Neural cell (in vitro differentiated cells): ENCODE data around the gene DLG2. TPM values are rescaled to one million over a fixed set of nuclear protein-coding genes. Genes with fewer than 3 reads are reported as not detected.

ENCODE experiments used
- H2AFZ ChIP-seq: fragments of 200-600, 300-800 bp; sonication (generic), shearing (Covaris generic); 2 replicates; pipeline ENCODE4 v1.6.0; 2014; ENCODE audit warnings: low read depth, mild to moderate bottlenecking, antibody characterized with exemption, low read length, moderate library complexity
- H3F3A ChIP-seq: fragments of 200-600 bp; shearing (Covaris generic); 2 replicates; pipeline ENCODE4 v1.6.1; 2016; ENCODE audit warnings: mild to moderate bottlenecking, moderate library complexity, mixed read lengths, antibody characterized with exemption, low read length; ENCODE audit not compliant: insufficient read depth, poor library complexity, severe bottlenecking
- H3K27ac ChIP-seq: fragments of 200-600, 300-800 bp; sonication (generic), shearing (Covaris generic); 2 replicates; pipeline ENCODE4 v1.5.1; 2014; ENCODE audit warnings: mild to moderate bottlenecking, low read length, moderate library complexity
- H3K27me3 ChIP-seq: fragments of 300-800, 200-600 bp; sonication (generic), shearing (Covaris generic); 2 replicates; pipeline ENCODE4 v1.6.0; 2014; ENCODE audit warnings: mild to moderate bottlenecking, low read depth, low read length, moderate library complexity; ENCODE audit not compliant: insufficient read depth
- H3K36me3 ChIP-seq: fragments of 300-800, 200-600 bp; sonication (generic), shearing (Covaris generic); 2 replicates; pipeline ENCODE4 v1.5.1; 2014; ENCODE audit warnings: mild to moderate bottlenecking, antibody characterized with exemption, low read length, moderate library complexity; ENCODE audit not compliant: insufficient read depth
- H3K4me2 ChIP-seq: fragments of 300-800, 200-600 bp; sonication (generic), shearing (Covaris generic); 2 replicates; pipeline ENCODE4 v1.6.0; 2014; ENCODE audit warnings: mild to moderate bottlenecking, low read length
- H3K4me3 ChIP-seq: fragments of 300-800, 200-600 bp; sonication (generic), shearing (Covaris generic); 2 replicates; pipeline ENCODE4 v1.5.1; 2014; ENCODE audit warnings: mild to moderate bottlenecking, low read length, moderate library complexity
- H3K79me2 ChIP-seq: fragments of 200-600 bp; shearing (Covaris generic); replicated peaks from 2 replicates; pipeline ENCODE4 v1.6.0; 2014; ENCODE audit warnings: mild to moderate bottlenecking, low read length, moderate library complexity; ENCODE audit not compliant: insufficient read depth
- H3K9ac ChIP-seq: fragments of 300-800, 200-600 bp; sonication (generic), shearing (Covaris generic); 2 replicates; pipeline ENCODE4 v1.6.1; 2016; ENCODE audit warnings: mild to moderate bottlenecking, low read length, mixed read lengths
- H3K9me2 ChIP-seq: fragments of 200-600 bp; shearing (Covaris generic); 2 replicates; pipeline ENCODE4 v1.6.1; 2016; ENCODE audit warnings: mild to moderate bottlenecking, low read length, mixed read lengths; ENCODE audit not compliant: insufficient read depth
- H3K9me3 ChIP-seq: fragments of 200-600, 300-800 bp; sonication (generic), shearing (Covaris generic); 2 replicates; pipeline ENCODE4 v1.6.1; 2016; ENCODE audit warnings: mild to moderate bottlenecking, mixed run types, low read length, moderate library complexity, mixed read lengths
- H4K20me1 ChIP-seq: fragments of 200-600 bp; shearing (Covaris generic); 2 replicates; pipeline ENCODE4 v1.6.1; 2016; ENCODE audit warnings: mild to moderate bottlenecking, mixed run types; ENCODE audit not compliant: insufficient read depth
- EP300 ChIP-seq: fragments of 450-650 bp; conservative IDR thresholded peaks from 2 replicates; pipeline ENCODE4 v1.6.1; 2014; ENCODE audit warnings: antibody characterized with exemption, mild to moderate bottlenecking, moderate library complexity; ENCODE audit not compliant: poor library complexity, severe bottlenecking
- EZH2 ChIP-seq: fragments of 200-600, 300-800 bp; shearing (Covaris generic), sonication (generic); IDR thresholded peaks from 2 replicates; pipeline ENCODE4 v1.6.1; 2014; ENCODE audit warnings: antibody characterized with exemption, low read length, borderline replicate concordance, mild to moderate bottlenecking; ENCODE audit not compliant: insufficient read depth, poor library complexity, severe bottlenecking
- MXI1 ChIP-seq: fragments of 450-650 bp; conservative IDR thresholded peaks from 2 replicates; pipeline ENCODE4 v1.6.1; 2014; ENCODE audit warnings: antibody characterized with exemption, mild to moderate bottlenecking; ENCODE audit not compliant: poor library complexity, severe bottlenecking
- POLR2AphosphoS5 ChIP-seq: IDR thresholded peaks from 2 replicates; pipeline ENCODE4 v1.6.1; 2012
- RAD21 ChIP-seq: fragments of 450-650 bp; conservative IDR thresholded peaks from 2 replicates; pipeline ENCODE4 v1.6.1; 2014; ENCODE audit warnings: antibody characterized with exemption, mild to moderate bottlenecking, moderate library complexity
- SMC3 ChIP-seq: fragments of 450-650 bp; conservative IDR thresholded peaks from 2 replicates; pipeline ENCODE4 v1.6.1; 2014; ENCODE audit warnings: antibody characterized with exemption, mild to moderate bottlenecking, moderate library complexity; ENCODE audit not compliant: poor library complexity
- TAF1 ChIP-seq: IDR thresholded peaks from 2 replicates; pipeline ENCODE4 v1.6.1; 2012; ENCODE audit warnings: low read depth
- polyA plus RNA-seq: library from polyadenylated mRNA; depleted of rRNA; stranded (reverse); fragments of >200 nt; gene quantifications from 2 replicates; pipeline ENCODE4 v1.2.3, GENCODE V29; 2014
- TF ChIP-seq, protein P1 (sequence below): fragments of 450-650 bp; IDR thresholded peaks from 2 replicates; pipeline ENCODE4 v1.5.1; 2014; ENCODE audit warnings: antibody characterized with exemption, mild to moderate bottlenecking, moderate library complexity; ENCODE audit not compliant: poor library complexity, severe bottlenecking
- TF ChIP-seq, protein P2 (sequence below): IDR thresholded peaks from 2 replicates; pipeline ENCODE4 v1.6.1; 2012; ENCODE audit warnings: borderline replicate concordance

DLG2 gene
- polyA plus RNA-seq, 1 donor from 2014 or later, result 179 TPM

DNA sequence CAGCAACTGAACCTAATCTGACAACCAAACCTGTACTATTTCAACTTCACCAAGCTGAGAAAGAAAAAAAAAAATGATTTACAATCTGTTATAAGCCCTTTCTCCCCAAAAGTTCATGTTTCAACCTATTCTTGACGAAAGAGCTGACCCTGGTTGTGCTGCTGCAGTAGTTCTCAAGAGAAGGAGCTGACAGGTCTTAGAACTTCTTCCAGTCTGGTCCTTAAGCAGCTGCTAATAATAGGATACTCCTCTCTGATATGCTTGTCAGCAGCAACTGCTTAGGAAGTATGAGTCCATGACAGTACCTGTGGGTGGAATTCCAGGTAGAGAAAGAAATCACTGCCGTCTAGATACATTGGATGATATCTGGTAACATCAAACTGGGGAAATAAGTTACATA lies 1605.9 kb downstream of the DLG2 start:
- H3F3A ChIP-seq, result peaks cover 3% of the 10 kb centered on the region
- H3K9me3 ChIP-seq, result no peaks in the 10 kb centered on the region
- H2AFZ ChIP-seq, result no peak overlapping the region
- H3K27me3 ChIP-seq, result no peaks in the 10 kb centered on the region
- no peak overlapping the region for H3K9ac ChIP-seq
- no peak overlapping the region for H3K4me3 ChIP-seq
- H3K36me3 ChIP-seq, result no peaks in the 10 kb centered on the region
- H3K9me2 ChIP-seq, result no peaks in the 10 kb centered on the region
- no peak overlapping the region for H3K27ac ChIP-seq
- H4K20me1 ChIP-seq, result no peaks in the 10 kb centered on the region
- H3K4me2 ChIP-seq, result no peak overlapping the region
- no peak for TF ChIP-seq POLR2AphosphoS5
- no peak for TF ChIP-seq EZH2
- TF ChIP-seq EP300, result no peak
- TF ChIP-seq MXI1, result no peak
- no peak for TF ChIP-seq TAF1
- TF ChIP-seq SMC3, result no peak
- TF ChIP-seq, protein P1, sequence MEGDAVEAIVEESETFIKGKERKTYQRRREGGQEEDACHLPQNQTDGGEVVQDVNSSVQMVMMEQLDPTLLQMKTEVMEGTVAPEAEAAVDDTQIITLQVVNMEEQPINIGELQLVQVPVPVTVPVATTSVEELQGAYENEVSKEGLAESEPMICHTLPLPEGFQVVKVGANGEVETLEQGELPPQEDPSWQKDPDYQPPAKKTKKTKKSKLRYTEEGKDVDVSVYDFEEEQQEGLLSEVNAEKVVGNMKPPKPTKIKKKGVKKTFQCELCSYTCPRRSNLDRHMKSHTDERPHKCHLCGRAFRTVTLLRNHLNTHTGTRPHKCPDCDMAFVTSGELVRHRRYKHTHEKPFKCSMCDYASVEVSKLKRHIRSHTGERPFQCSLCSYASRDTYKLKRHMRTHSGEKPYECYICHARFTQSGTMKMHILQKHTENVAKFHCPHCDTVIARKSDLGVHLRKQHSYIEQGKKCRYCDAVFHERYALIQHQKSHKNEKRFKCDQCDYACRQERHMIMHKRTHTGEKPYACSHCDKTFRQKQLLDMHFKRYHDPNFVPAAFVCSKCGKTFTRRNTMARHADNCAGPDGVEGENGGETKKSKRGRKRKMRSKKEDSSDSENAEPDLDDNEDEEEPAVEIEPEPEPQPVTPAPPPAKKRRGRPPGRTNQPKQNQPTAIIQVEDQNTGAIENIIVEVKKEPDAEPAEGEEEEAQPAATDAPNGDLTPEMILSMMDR, result no peak
- no peak for TF ChIP-seq RAD21
- TF ChIP-seq, protein P2, sequence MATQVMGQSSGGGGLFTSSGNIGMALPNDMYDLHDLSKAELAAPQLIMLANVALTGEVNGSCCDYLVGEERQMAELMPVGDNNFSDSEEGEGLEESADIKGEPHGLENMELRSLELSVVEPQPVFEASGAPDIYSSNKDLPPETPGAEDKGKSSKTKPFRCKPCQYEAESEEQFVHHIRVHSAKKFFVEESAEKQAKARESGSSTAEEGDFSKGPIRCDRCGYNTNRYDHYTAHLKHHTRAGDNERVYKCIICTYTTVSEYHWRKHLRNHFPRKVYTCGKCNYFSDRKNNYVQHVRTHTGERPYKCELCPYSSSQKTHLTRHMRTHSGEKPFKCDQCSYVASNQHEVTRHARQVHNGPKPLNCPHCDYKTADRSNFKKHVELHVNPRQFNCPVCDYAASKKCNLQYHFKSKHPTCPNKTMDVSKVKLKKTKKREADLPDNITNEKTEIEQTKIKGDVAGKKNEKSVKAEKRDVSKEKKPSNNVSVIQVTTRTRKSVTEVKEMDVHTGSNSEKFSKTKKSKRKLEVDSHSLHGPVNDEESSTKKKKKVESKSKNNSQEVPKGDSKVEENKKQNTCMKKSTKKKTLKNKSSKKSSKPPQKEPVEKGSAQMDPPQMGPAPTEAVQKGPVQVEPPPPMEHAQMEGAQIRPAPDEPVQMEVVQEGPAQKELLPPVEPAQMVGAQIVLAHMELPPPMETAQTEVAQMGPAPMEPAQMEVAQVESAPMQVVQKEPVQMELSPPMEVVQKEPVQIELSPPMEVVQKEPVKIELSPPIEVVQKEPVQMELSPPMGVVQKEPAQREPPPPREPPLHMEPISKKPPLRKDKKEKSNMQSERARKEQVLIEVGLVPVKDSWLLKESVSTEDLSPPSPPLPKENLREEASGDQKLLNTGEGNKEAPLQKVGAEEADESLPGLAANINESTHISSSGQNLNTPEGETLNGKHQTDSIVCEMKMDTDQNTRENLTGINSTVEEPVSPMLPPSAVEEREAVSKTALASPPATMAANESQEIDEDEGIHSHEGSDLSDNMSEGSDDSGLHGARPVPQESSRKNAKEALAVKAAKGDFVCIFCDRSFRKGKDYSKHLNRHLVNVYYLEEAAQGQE, result no peak
- H3K79me2 ChIP-seq, result no peaks in the 10 kb centered on the region

GRCh38 chr11:84019571-84020194 lies 1607.5 kb downstream of the DLG2 start:
- H3K9me2 ChIP-seq, result no peaks in the 10 kb centered on the region
- no peak overlapping the region for H2AFZ ChIP-seq
- H3K36me3 ChIP-seq, result no peaks in the 10 kb centered on the region
- H3K4me2 ChIP-seq, result no peak overlapping the region
- H3K27me3 ChIP-seq, result no peaks in the 10 kb centered on the region
- TF ChIP-seq MXI1 (no peak), EP300 (no peak), SMC3 (no peak)
- TF ChIP-seq, protein P2, result no peak
- TF ChIP-seq, protein P1, result no peak
- no peaks in the 10 kb centered on the region for H3K79me2 ChIP-seq
- H3K9me3 ChIP-seq, result no peaks in the 10 kb centered on the region
- H3F3A ChIP-seq, result peaks cover 3% of the 10 kb centered on the region
- H3K27ac ChIP-seq, result no peak overlapping the region
- no peaks in the 10 kb centered on the region for H4K20me1 ChIP-seq
- H3K9ac ChIP-seq, result no peak overlapping the region
- no peak overlapping the region for H3K4me3 ChIP-seq
